ENCODE data around the gene SNX10.

- TF ChIP-seq CTCF (IDR thresholded peaks at IDR 0.05) (no peak), POLR2A (IDR thresholded peaks at IDR 0.05) (no peak)
Measured at GRCh38 chr7:26245150-26245549, 46.5 kb upstream of the SNX10 start.

Measured in breast epithelium (tissue), 3 donors.